NB4 (cell line): ENCODE data around the gene PSMD9.
A peak's percentile ranks its signal among the peaks of the same experiment; 100 is the strongest.
"Not testable (repeated sequence)": the region's sequence is repeated elsewhere in the genome, so short reads cannot be mapped to it uniquely, and the experiment has no call there.

Experiments
- DNase-seq: peaks from one replicate; pipeline ENCODE4 v3.0.0; 2010; ENCODE audit warnings: low read depth
- H3K4me3 ChIP-seq: one replicate; pipeline ENCODE4 v1.5.1; 2011; ENCODE audit warnings: mild to moderate bottlenecking, low read depth, low read length, moderate library complexity
- MAX ChIP-seq: IDR thresholded peaks from 2 replicates; pipeline ENCODE4 v1.6.1; 2011; ENCODE audit warnings: low read depth, low read length
- MYC ChIP-seq: IDR thresholded peaks from 2 replicates; pipeline ENCODE4 v1.6.1; 2011; ENCODE audit warnings: low read depth, low read length
- POLR2A ChIP-seq: IDR thresholded peaks from 2 replicates; pipeline ENCODE4 v1.6.1; 2011; ENCODE audit warnings: mild to moderate bottlenecking; ENCODE audit not compliant: insufficient read length; ENCODE audit errors: extremely low read depth
- TF ChIP-seq, protein P1 (sequence below): IDR thresholded peaks from one replicate; pipeline ENCODE4 v1.5.1; 2012; ENCODE audit warnings: low read depth, low read length

Gene PSMD9

GRCh38 chr12:121860257-121860656, 28.3 kb upstream of the PSMD9 start:
- no peak for TF ChIP-seq POLR2A
- no peak for TF ChIP-seq MYC
- TF ChIP-seq MAX, result no peak
- TF ChIP-seq, protein P1, sequence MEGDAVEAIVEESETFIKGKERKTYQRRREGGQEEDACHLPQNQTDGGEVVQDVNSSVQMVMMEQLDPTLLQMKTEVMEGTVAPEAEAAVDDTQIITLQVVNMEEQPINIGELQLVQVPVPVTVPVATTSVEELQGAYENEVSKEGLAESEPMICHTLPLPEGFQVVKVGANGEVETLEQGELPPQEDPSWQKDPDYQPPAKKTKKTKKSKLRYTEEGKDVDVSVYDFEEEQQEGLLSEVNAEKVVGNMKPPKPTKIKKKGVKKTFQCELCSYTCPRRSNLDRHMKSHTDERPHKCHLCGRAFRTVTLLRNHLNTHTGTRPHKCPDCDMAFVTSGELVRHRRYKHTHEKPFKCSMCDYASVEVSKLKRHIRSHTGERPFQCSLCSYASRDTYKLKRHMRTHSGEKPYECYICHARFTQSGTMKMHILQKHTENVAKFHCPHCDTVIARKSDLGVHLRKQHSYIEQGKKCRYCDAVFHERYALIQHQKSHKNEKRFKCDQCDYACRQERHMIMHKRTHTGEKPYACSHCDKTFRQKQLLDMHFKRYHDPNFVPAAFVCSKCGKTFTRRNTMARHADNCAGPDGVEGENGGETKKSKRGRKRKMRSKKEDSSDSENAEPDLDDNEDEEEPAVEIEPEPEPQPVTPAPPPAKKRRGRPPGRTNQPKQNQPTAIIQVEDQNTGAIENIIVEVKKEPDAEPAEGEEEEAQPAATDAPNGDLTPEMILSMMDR, result no peak
- H3K4me3 ChIP-seq, result no peak overlapping the region
- DNase-seq, result no peak

GRCh38 chr12:121860699-121861098, 27.9 kb upstream of the PSMD9 start:
- DNase-seq, H3K4me3 ChIP-seq: not testable (repeated sequence)

DNA sequence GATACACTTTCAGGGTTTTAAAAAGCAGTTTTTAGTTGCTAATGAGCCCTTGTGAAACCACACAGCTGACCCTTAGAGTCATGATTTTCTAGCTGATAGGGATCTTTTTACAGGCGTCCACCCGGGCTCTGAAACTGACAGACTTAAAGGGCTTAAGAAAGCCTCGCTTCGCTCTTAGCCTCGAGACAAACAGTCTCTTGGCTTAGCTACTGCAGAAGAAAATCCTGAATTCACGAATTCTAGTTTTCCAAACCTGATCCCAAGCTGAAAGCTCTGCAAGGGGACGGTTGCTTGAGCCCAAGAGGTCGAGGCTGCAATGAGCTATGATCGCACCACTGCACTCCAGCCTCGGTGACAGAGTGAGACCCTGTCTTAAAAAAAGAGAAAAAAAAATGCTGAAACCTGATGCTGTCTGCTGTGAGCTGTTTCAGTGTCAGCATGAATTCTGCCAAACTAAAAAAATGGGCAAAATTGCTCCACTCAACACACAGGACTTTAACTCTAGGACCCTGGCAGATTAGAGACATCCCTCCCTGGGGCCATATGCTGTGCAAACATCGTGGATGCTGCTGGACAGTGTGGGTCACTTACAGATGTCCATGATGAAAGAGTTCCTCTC, 26.8 kb upstream of the PSMD9 start:
- H3K4me3 ChIP-seq, result no peak overlapping the region
- TF ChIP-seq MAX, result 0 out of 2 replicates have a peak, but pooled peaks have one; percentile 10
- TF ChIP-seq, protein P1, result no peak
- peak; percentile 44 for DNase-seq

- no peak for DNase-seq
- H3K4me3 ChIP-seq, result no peak overlapping the region
- TF ChIP-seq POLR2A, result no peak
- TF ChIP-seq, protein P1, result no peak
- TF ChIP-seq MAX, result no peak
- no peak for TF ChIP-seq MYC
These were observed 22.3 kb upstream of the PSMD9 start for GRCh38 chr12:121866331-121866730.

DNA sequence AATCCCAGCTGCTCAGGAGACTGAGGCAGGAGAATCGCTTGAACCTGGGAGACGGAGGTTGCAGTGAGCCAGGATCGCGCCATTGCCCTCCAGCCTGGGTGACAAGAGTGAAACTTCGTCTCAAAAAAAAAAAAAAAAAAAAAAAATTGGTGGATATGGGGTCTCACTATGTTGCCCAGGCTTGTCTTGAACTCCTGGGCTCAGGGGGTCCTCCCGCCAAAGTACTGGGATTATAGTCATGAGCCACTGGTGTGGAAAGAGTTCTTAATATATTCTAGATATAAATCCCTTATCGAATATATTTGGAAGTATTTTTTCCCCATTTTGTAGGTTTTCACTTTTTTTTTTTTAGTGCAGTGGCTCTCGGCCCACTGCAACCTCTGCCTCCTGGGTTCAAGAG, 19.4 kb upstream of the PSMD9 start:
- not testable (repeated sequence) for DNase-seq, H3K4me3 ChIP-seq

GRCh38 chr12:121871467-121871866, 17.1 kb upstream of the PSMD9 start:
- no peak overlapping the region for H3K4me3 ChIP-seq
- DNase-seq, result no peak
- TF ChIP-seq, protein P1, result no peak
- TF ChIP-seq POLR2A (no peak), MAX (no peak), MYC (no peak)

DNA sequence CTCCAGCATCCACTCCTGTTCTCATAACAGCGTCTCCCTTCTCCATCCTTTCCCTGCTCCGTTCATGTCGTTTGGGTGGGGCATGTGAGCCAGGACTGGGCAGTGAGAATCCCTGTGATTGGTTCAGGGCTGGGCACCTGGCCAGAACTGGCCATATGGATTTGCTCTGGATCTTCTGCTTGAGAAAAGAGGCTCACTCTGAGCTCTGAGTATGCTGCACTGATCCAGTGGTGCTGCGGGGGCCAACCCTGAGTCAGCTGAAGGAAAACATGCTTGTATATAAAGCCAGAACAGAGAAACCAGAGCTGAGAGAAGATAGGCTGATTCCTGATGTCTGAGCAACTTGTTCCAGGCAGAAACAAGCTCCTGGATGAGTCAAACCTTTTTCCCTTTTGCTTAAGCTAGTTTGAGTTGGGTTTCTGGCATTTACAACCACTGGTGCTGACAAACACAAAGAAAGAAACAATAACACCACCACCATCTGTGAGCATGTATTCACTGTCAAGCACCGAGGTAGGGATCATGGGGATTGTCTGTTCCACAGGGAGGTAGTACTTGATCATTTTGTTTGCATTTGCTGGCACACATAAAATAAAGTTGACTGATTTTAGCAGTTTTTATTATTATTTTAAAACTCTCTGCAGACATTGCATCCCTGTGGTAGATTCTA, 15.9 kb upstream of the PSMD9 start:
- DNase-seq, result no peak
- H3K4me3 ChIP-seq, result no peak overlapping the region
- TF ChIP-seq MAX (no peak), POLR2A (no peak), MYC (no peak)
- TF ChIP-seq, protein P1, result no peak
